SK-N-SH (cell line): ENCODE measurements around the gene SWAP70. TPM values are rescaled to one million over a fixed set of nuclear protein-coding genes. Genes with fewer than 3 reads are reported as not detected.
A peak's percentile ranks its signal among the peaks of the same experiment; 100 is the strongest.

Experiments used
- CTCF ChIA-PET: fragments of 300-600, 350-600 bp; formaldehyde crosslinking; extraction: SDS; loops from one replicate; lab custom pipeline; 2021; lab: Yijun Ruan, JAX
- POLR2A ChIA-PET: fragments of 350-600 bp; sonication (Branson Sonifier 250); formaldehyde crosslinking; extraction: SDS; loops from one replicate; lab custom pipeline; 2020; ENCODE audit warnings: antibody characterized with exemption, inconsistent platforms; lab: Yijun Ruan, JAX
- DNase-seq: peaks from one replicate; pipeline ENCODE4 v3.0.0; 2012
- H2AFZ ChIP-seq: fragments of 200-600 bp; sonication (generic); 2 replicates; pipeline ENCODE4 v1.8.1; 2016; ENCODE audit warnings: antibody characterized with exemption, mild to moderate bottlenecking, low read depth
- H3F3A ChIP-seq: fragments of 200-600 bp; sonication (generic); replicated peaks from 2 replicates; pipeline ENCODE3; 2016; ENCODE audit warnings: antibody characterized with exemption, mild to moderate bottlenecking; ENCODE audit not compliant: insufficient read depth
- H3K27ac ChIP-seq, 2 experiments: fragments of 200-500 bp in 1 of 2; fragments of 200-600 bp in 1 of 2; sonication (Bioruptor generic) in 1 of 2; sonication (generic), shearing (Covaris generic) in 1 of 2; 2 replicates each; pipeline versions ENCODE4 v1.5.1 to v1.6.1; 2014 to 2016; ENCODE audit warnings: low read depth in 2 of 2, inconsistent platforms in 1 of 2, low read length in 1 of 2, mild to moderate bottlenecking in 1 of 2, mixed read lengths in 1 of 2
- H3K27me3 ChIP-seq: fragments of 200-600 bp; sonication (generic), shearing (Covaris generic); 2 replicates; pipeline ENCODE4 v1.6.1; 2016; ENCODE audit warnings: mixed run types; ENCODE audit not compliant: insufficient read depth
- H3K36me3 ChIP-seq, 2 experiments: fragments of 200-500 bp in 1 of 2; fragments of 200-600 bp in 1 of 2; sonication (Bioruptor generic) in 1 of 2; sonication (generic) in 1 of 2; replicated peaks in 1 of 2; 2 replicates each; pipeline versions ENCODE3 to v1.5.1; 2014 to 2016; ENCODE audit warnings: low read length in 1 of 2, mild to moderate bottlenecking in 1 of 2; ENCODE audit not compliant: insufficient read depth in 2 of 2, control insufficient read depth in 1 of 2
- H3K4me1 ChIP-seq, 2 experiments: fragments of 200-500 bp in 1 of 2; fragments of 200-600 bp in 1 of 2; sonication (Bioruptor generic) in 1 of 2; sonication (generic), shearing (Covaris generic) in 1 of 2; 2 replicates each; pipeline versions ENCODE4 v1.5.1 to v1.6.1; 2014 to 2016; ENCODE audit warnings: low read depth in 1 of 2, low read length in 1 of 2, mixed run types in 1 of 2; ENCODE audit not compliant: insufficient read depth in 2 of 2, control insufficient read depth in 1 of 2
- H3K4me2 ChIP-seq: fragments of 200-600 bp; sonication (generic), shearing (Covaris generic); 2 replicates; pipeline ENCODE4 v1.6.1; 2017; ENCODE audit warnings: mixed run types
- H3K4me3 ChIP-seq, 2 experiments: fragments of 200-500 bp in 1 of 2; fragments of 200-600 bp in 1 of 2; sonication (Bioruptor generic) in 1 of 2; sonication (generic), shearing (Covaris generic) in 1 of 2; 2 replicates each; pipeline versions ENCODE4 v1.5.1 to v1.8.1; 2014 to 2016; ENCODE audit warnings: low read depth in 2 of 2, inconsistent platforms in 1 of 2, low read length in 1 of 2, mild to moderate bottlenecking in 1 of 2, mixed read lengths in 1 of 2, moderate library complexity in 1 of 2
- H3K79me2 ChIP-seq: fragments of 200-600 bp; sonication (generic); 2 replicates; pipeline ENCODE4 v1.8.1; 2017; ENCODE audit warnings: mild to moderate bottlenecking; ENCODE audit not compliant: insufficient read depth
- H3K9ac ChIP-seq: fragments of 200-600 bp; sonication (generic); 2 replicates; pipeline ENCODE4 v1.6.1; 2017; ENCODE audit warnings: mixed run types
- H3K9me2 ChIP-seq: fragments of 200-600 bp; sonication (generic); 2 replicates; pipeline ENCODE4 v1.6.1; 2017; ENCODE audit warnings: mixed run types
- H3K9me3 ChIP-seq: fragments of 200-600 bp; sonication (generic); 2 replicates; pipeline ENCODE4 v1.6.1; 2017; ENCODE audit warnings: mixed run types, mild to moderate bottlenecking, moderate library complexity
- H4K20me1 ChIP-seq: fragments of 200-600 bp; sonication (generic); 2 replicates; pipeline ENCODE4 v1.6.1; 2017; ENCODE audit warnings: mild to moderate bottlenecking, mixed run types; ENCODE audit not compliant: insufficient read depth
- CHD2 ChIP-seq: fragments of 150-350 bp; IDR thresholded peaks from 2 replicates; pipeline ENCODE4 v1.6.1; 2018; ENCODE audit warnings: low read length; ENCODE audit not compliant: partially characterized antibody
- CTCF ChIP-seq: fragments of 200-600 bp; sonication (generic); IDR thresholded peaks from 2 replicates; pipeline ENCODE4 v1.6.1; 2017; ENCODE audit warnings: antibody characterized with exemption, mild to moderate bottlenecking, moderate library complexity
- EP300 ChIP-seq, 2 experiments: IDR thresholded peaks; 2 replicates each; pipeline versions ENCODE4 v1.4.0 to v1.6.1; 2012; ENCODE audit warnings: borderline replicate concordance in 1 of 2, low read depth in 1 of 2, low read length in 1 of 2
- FOXJ3 ChIP-seq: sonication (generic); formaldehyde crosslinking; IDR thresholded peaks from 2 replicates; pipeline ENCODE4 v1.5.1; 2020; ENCODE audit warnings: mild to moderate bottlenecking, missing genetic modification reagents
- GABPA ChIP-seq: IDR thresholded peaks from 2 replicates; pipeline ENCODE4 v1.4.0; 2012; ENCODE audit warnings: low read depth, mild to moderate bottlenecking
- GATA2 ChIP-seq: sonication (generic); formaldehyde crosslinking; IDR thresholded peaks from 2 replicates; pipeline ENCODE4 v1.5.0; 2020; ENCODE audit warnings: mild to moderate bottlenecking, missing genetic modification reagents
- MAX ChIP-seq: IDR thresholded peaks from 2 replicates; pipeline ENCODE4 v1.4.0; 2012; ENCODE audit warnings: low read depth
- MEF2A ChIP-seq: IDR thresholded peaks from 2 replicates; pipeline ENCODE4 v1.4.0; 2012; ENCODE audit warnings: low read depth, borderline replicate concordance
- MXI1 ChIP-seq: IDR thresholded peaks from 2 replicates; pipeline ENCODE4 v1.6.1; 2012; ENCODE audit warnings: mild to moderate bottlenecking, low read depth, low read length, improper control_type of control experiment
- NFIC ChIP-seq: IDR thresholded peaks from 2 replicates; pipeline ENCODE4 v1.4.0; 2012; ENCODE audit warnings: borderline replicate concordance
- NRF1 ChIP-seq: IDR thresholded peaks from 2 replicates; pipeline ENCODE4 v1.6.1; 2012; ENCODE audit warnings: low read depth, mild to moderate bottlenecking, low read length
- POLR2AphosphoS5 ChIP-seq: IDR thresholded peaks from 2 replicates; pipeline ENCODE4 v1.6.1; 2012; ENCODE audit warnings: low read depth, low read length
- RAD21 ChIP-seq: IDR thresholded peaks from 2 replicates; pipeline ENCODE4 v1.6.1; 2012; ENCODE audit warnings: mild to moderate bottlenecking, low read length
- RXRA ChIP-seq: IDR thresholded peaks from 2 replicates; pipeline ENCODE4 v1.4.0; 2012; ENCODE audit warnings: low read depth, mild to moderate bottlenecking, borderline replicate concordance
- SMC3 ChIP-seq: IDR thresholded peaks from 2 replicates; pipeline ENCODE4 v1.6.1; 2012; ENCODE audit warnings: low read depth, low read length, improper control_type of control experiment
- TAF1 ChIP-seq: IDR thresholded peaks from 2 replicates; pipeline ENCODE4 v1.6.1; 2012; ENCODE audit warnings: low read depth, mild to moderate bottlenecking, low read length, moderate library complexity, borderline replicate concordance
- TCF12 ChIP-seq: IDR thresholded peaks from 2 replicates; pipeline ENCODE4 v1.4.0; 2012
- ZBTB33 ChIP-seq: IDR thresholded peaks from 2 replicates; pipeline ENCODE4 v1.4.0; 2012; ENCODE audit warnings: low read depth, borderline replicate concordance
- WGBS: methylation state at CpG from one replicate; pipeline ENCODE4 v1.1.6; 2017; ENCODE audit warnings: low lambda C conversion rate; 5-methylcytosine and 5-hydroxymethylcytosine counted together
- polyA plus RNA-seq, 3 experiments: library from polyadenylated mRNA; depleted of rRNA; stranded (reverse); fragments of >200 nt; gene quantifications; 2 replicates each; pipeline ENCODE4 v1.2.3, GENCODE V29; 2012

The SWAP70 gene
- polyA plus RNA-seq, 1 of the 3 experiments (the other 2 are of a cell fraction) = 10.6 TPM

- Histone ChIP-seq H3K9ac (peak overlapping the region; percentile 74), H3F3A (peaks cover 21% of the 10 kb centered on the region), H3K79me2 (no peaks in the 10 kb centered on the region), H3K9me2 (no peaks in the 10 kb centered on the region), H3K4me1 (peaks cover 27 to 31% of the 10 kb centered on the region in 2 experiments), H3K36me3 (no peaks in the 10 kb centered on the region), H4K20me1 (no peaks in the 10 kb centered on the region), H3K27ac (peak overlapping the region; percentile 91 to 97), H3K9me3 (no peaks in the 10 kb centered on the region), H3K4me3 (peak overlapping the region; percentile 55 to 64), H3K4me2 (peak overlapping the region; percentile 80), H2AFZ (peak overlapping the region; percentile 66; the same call in 1 of the 2 replicates), H3K27me3 (no peaks in the 10 kb centered on the region)
- WGBS = 31% methylated on average over 44 of the region's 58 CpGs
- TF ChIP-seq EP300 (IDR thresholded peaks at IDR 0.05; ENCODE audit: borderline replicate concordance in 1 of 2, low read depth in 1 of 2, low read length in 1 of 2) (peak; percentile 15 to 19; a peak in 3 of 4 replicates), POLR2AphosphoS5 (0 out of 2 replicates have a peak, but pooled peaks have one; percentile 13), GATA2 (CRISPR knock-in tag) (peak; percentile 43; the same call in 1 of the 2 replicates), GABPA (no peak), MXI1 (peak; percentile 51), NFIC (no peak; the same call in 1 of the 2 replicates), SMC3 (peak; percentile 44), NRF1 (no peak), CHD2 (no peak), MAX (no peak; the same call in 1 of the 2 replicates), MEF2A (no peak), RXRA (peak; percentile 64; the same call in 1 of the 2 replicates), TAF1 (peak; percentile 23; the same call in 1 of the 2 replicates), TCF12 (peak; percentile 61), ZBTB33 (no peak), RAD21 (peak; percentile 50), CTCF (no peak; the same call in 1 of the 2 replicates), FOXJ3 (CRISPR knock-in tag) (peak; percentile 78)
- ChIA-PET CTCF (interaction anchor here (0.6 to 4.4 kb wide), 58 partner anchors 8 to 984 kb away, joined by 3 to 104 read pairs (median 4); partner anchors contain the start of gene ADM), POLR2A (interaction anchor here (1.4 to 2.8 kb wide), 2 partner anchors 546 to 549 kb away, joined by 4 to 24 read pairs; partner anchors contain the start of gene ADM)
- peak; percentile 92 for DNase-seq
Observed at GRCh38 chr11:9758637-9759518, 95.0 kb downstream of the SWAP70 start.
